NT2/D1 (cell line): ENCODE results near the gene KIF7.

Source experiments
- YY1 ChIP-seq: IDR thresholded peaks from 2 replicates; pipeline ENCODE4 v1.6.1; 2011; ENCODE audit not compliant: insufficient read length, insufficient read depth
- ZNF274 ChIP-seq: IDR thresholded peaks from 2 replicates; pipeline ENCODE4 v1.6.1; 2011; ENCODE audit warnings: mild to moderate bottlenecking, low read depth, low read length

- TF ChIP-seq YY1 = no peak
- TF ChIP-seq ZNF274 = no peak
Measured at GRCh38 chr15:89628301-89628700, 27.0 kb downstream of the KIF7 start.
